WTC11 (cell line): ENCODE data around the gene ZDHHC7. TPM values are rescaled to one million over a fixed set of nuclear protein-coding genes. Genes with fewer than 3 reads are reported as not detected.

Experiments used
- ATAC-seq: fragments of 200-7000 bp; cut with Tn5 transposase; 2 replicates; pipeline ENCODE4 v1.10.0; 2021; ENCODE audit warnings: mild to moderate bottlenecking, moderate library complexity
- CTCF ChIA-PET: fragments of 300-600 bp; sonication (Branson Sonifier 250); formaldehyde crosslinking; loops from one replicate; lab custom pipeline; 2021; ENCODE audit warnings: antibody characterized with exemption; lab: Charles Lee
- POLR2A ChIA-PET: fragments of 350-600 bp; sonication (Branson Sonifier 250); formaldehyde crosslinking; loops from one replicate; lab custom pipeline; 2021; ENCODE audit warnings: antibody characterized with exemption; lab: Charles Lee
- DNase-seq: peaks from one replicate; pipeline ENCODE4 v3.0.0; 2021; ENCODE audit warnings: low spot score
- H3K27ac Mint-ChIP-seq: 2 replicates; pipeline ENCODE4 v1.8.0; 2021; ENCODE audit warnings: mixed read lengths
- H3K27me3 Mint-ChIP-seq: 2 replicates; pipeline ENCODE4 v1.8.0; 2021; ENCODE audit warnings: low read depth, mild to moderate bottlenecking, moderate library complexity, mixed read lengths
- H3K36me3 Mint-ChIP-seq: 2 replicates; pipeline ENCODE4 v1.8.0; 2021; ENCODE audit warnings: mixed read lengths
- H3K4me1 Mint-ChIP-seq: 2 replicates; pipeline ENCODE4 v1.8.0; 2022; ENCODE audit warnings: mixed read lengths
- H3K4me3 Mint-ChIP-seq: 2 replicates; pipeline ENCODE4 v1.8.0; 2021; ENCODE audit warnings: mild to moderate bottlenecking, moderate library complexity, mixed read lengths
- H3K9me3 Mint-ChIP-seq: 2 replicates; pipeline ENCODE4 v1.8.0; 2021; ENCODE audit warnings: mixed read lengths
- ATF1 ChIP-seq: sonication (generic); formaldehyde crosslinking; IDR thresholded peaks from 2 replicates; pipeline ENCODE4 v1.8.1; 2023; ENCODE audit warnings: mild to moderate bottlenecking, moderate library complexity, missing genetic modification reagents
- EMX1 ChIP-seq: fragments of 250-450 bp; sonication (Bioruptor Pico); IDR thresholded peaks from 2 replicates; pipeline ENCODE4 v1.8.0; 2021; ENCODE audit warnings: mild to moderate bottlenecking
- FOXJ3 ChIP-seq: sonication (generic); formaldehyde crosslinking; IDR thresholded peaks from 2 replicates; pipeline ENCODE4 v1.9.0; 2021; ENCODE audit warnings: missing genetic modification reagents, mild to moderate bottlenecking, borderline replicate concordance
- GRHL2 ChIP-seq: fragments of 250-450 bp; sonication (Bioruptor Pico); IDR thresholded peaks from 2 replicates; pipeline ENCODE4 v1.8.0; 2022; ENCODE audit warnings: mild to moderate bottlenecking, moderate library complexity; ENCODE audit not compliant: insufficient replicate concordance, severe bottlenecking
- JAZF1 ChIP-seq: fragments of 250-450 bp; sonication (Bioruptor Pico); IDR thresholded peaks from 2 replicates; pipeline ENCODE4 v1.9.0; 2021; ENCODE audit warnings: moderate library complexity, mild to moderate bottlenecking, inconsistent platforms
- NFE2L1 ChIP-seq: sonication (generic); formaldehyde crosslinking; IDR thresholded peaks from 2 replicates; pipeline ENCODE4 v1.8.1; 2023; ENCODE audit warnings: missing genetic modification reagents
- NFYB ChIP-seq: sonication (generic); formaldehyde crosslinking; conservative IDR thresholded peaks from 2 replicates; pipeline ENCODE4 v1.8.0; 2022; ENCODE audit warnings: low read depth, missing genetic modification reagents
- NR1H2 ChIP-seq: sonication (generic); formaldehyde crosslinking; IDR thresholded peaks from 2 replicates; pipeline ENCODE4 v1.9.0; 2021; ENCODE audit warnings: mild to moderate bottlenecking, moderate library complexity, missing genetic modification reagents
- NR3C1 ChIP-seq: sonication (generic); formaldehyde crosslinking; conservative IDR thresholded peaks from 2 replicates; pipeline ENCODE4 v1.8.1; 2023; ENCODE audit warnings: low read depth, mild to moderate bottlenecking, missing genetic modification reagents
- OVOL2 ChIP-seq: fragments of 250-450 bp; sonication (Bioruptor Pico); IDR thresholded peaks from 2 replicates; pipeline ENCODE4 v1.9.0; 2021; ENCODE audit warnings: mild to moderate bottlenecking, borderline replicate concordance
- SMAD4 ChIP-seq: sonication (generic); formaldehyde crosslinking; IDR thresholded peaks from 2 replicates; pipeline ENCODE4 v1.8.0; 2022; ENCODE audit warnings: mild to moderate bottlenecking, missing genetic modification reagents
- TEAD4 ChIP-seq: sonication (generic); formaldehyde crosslinking; IDR thresholded peaks from 2 replicates; pipeline ENCODE4 v1.8.0; 2022; ENCODE audit warnings: mild to moderate bottlenecking, missing genetic modification reagents
- ZBTB21 ChIP-seq: sonication (generic); formaldehyde crosslinking; IDR thresholded peaks from 2 replicates; pipeline ENCODE4 v1.8.1; 2023; ENCODE audit warnings: mild to moderate bottlenecking, missing genetic modification reagents, borderline replicate concordance
- ZNF263 ChIP-seq: sonication (generic); formaldehyde crosslinking; IDR thresholded peaks from 2 replicates; pipeline ENCODE4 v1.8.1; 2022; ENCODE audit warnings: low read depth, mild to moderate bottlenecking, moderate library complexity, missing genetic modification reagents
- ZNF416 ChIP-seq: fragments of 250-450 bp; sonication (Bioruptor Pico); IDR thresholded peaks from 2 replicates; pipeline ENCODE4 v1.9.0; 2021; ENCODE audit warnings: mild to moderate bottlenecking, inconsistent platforms
- ZNF671 ChIP-seq: fragments of 250-450 bp; sonication (Bioruptor Pico); IDR thresholded peaks from 2 replicates; pipeline ENCODE4 v1.8.0; 2021; ENCODE audit warnings: mild to moderate bottlenecking
- total RNA-seq: library from RNA; stranded (reverse); gene quantifications from 3 replicates; pipeline ENCODE4 v1.2.3, GENCODE V29; 2021
- TF ChIP-seq, protein P1 (sequence below): sonication (generic); formaldehyde crosslinking; IDR thresholded peaks from 2 replicates; pipeline ENCODE4 v1.8.1; 2023; ENCODE audit warnings: mild to moderate bottlenecking, missing genetic modification reagents
- TF ChIP-seq, protein P2 (sequence below): fragments of 250-450 bp; sonication (Bioruptor Pico); IDR thresholded peaks from 2 replicates; pipeline ENCODE4 v1.9.0; 2021; ENCODE audit warnings: mild to moderate bottlenecking, borderline replicate concordance
- TF ChIP-seq, protein P3 (sequence below): sonication (generic); formaldehyde crosslinking; IDR thresholded peaks from 2 replicates; pipeline ENCODE4 v1.8.0; 2023; ENCODE audit warnings: missing genetic modification reagents, mild to moderate bottlenecking, borderline replicate concordance
- TF ChIP-seq, protein P4 (sequence below): sonication (generic); formaldehyde crosslinking; IDR thresholded peaks from 2 replicates; pipeline ENCODE4 v1.8.1; 2022; ENCODE audit warnings: low read depth, mild to moderate bottlenecking, moderate library complexity, missing genetic modification reagents, borderline replicate concordance
- TF ChIP-seq, protein P5 (sequence below): sonication (generic); formaldehyde crosslinking; conservative IDR thresholded peaks from 2 replicates; pipeline ENCODE4 v1.8.1; 2022; ENCODE audit warnings: mild to moderate bottlenecking, missing genetic modification reagents
- TF ChIP-seq, protein P6 (sequence below): sonication (generic); formaldehyde crosslinking; IDR thresholded peaks from 2 replicates; pipeline ENCODE4 v1.8.1; 2023; ENCODE audit warnings: mild to moderate bottlenecking, missing genetic modification reagents, moderate library complexity

The ZDHHC7 gene
- total RNA-seq, 1 experiment from 2014 or later = 38.7 TPM

DNA sequence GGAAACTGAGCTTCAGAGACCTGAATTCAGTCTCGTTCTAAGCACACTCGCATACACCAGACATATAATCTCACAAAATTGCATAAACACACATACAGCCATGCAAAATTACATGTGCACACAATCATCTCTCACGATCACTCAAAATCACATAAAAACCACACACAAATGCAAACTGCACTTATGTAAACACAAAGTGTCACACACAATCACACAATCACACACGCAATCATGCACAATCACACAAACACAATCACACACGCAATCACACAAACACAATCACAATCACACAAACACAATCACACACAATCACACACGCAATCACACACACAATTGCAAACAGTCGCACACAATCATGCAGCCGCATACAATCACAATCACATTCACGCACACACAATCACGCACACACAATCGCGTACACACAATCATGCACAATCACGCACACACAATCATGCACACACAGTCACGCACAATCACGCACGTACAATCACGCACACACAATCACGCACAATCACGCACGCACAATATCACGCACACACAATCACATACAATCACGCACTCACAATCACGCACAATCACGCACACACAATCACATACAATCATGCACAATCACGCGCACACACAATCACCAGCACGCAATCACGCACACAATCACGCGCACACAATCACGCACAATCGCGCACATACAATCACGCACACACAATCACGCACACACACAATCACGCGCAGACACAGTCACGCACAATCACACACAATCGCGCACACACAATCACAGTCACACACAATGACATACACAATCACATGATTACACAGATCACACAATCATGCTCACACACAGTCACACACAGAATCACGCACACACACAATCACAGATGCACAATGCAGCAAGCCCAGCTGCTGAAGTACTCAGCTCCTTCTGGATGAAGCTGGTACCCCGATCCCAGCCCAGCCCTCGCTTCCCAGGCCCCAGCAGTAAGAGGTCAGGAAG lies 45.6 kb downstream of the ZDHHC7 start (continued):
- TF ChIP-seq, protein P1, sequence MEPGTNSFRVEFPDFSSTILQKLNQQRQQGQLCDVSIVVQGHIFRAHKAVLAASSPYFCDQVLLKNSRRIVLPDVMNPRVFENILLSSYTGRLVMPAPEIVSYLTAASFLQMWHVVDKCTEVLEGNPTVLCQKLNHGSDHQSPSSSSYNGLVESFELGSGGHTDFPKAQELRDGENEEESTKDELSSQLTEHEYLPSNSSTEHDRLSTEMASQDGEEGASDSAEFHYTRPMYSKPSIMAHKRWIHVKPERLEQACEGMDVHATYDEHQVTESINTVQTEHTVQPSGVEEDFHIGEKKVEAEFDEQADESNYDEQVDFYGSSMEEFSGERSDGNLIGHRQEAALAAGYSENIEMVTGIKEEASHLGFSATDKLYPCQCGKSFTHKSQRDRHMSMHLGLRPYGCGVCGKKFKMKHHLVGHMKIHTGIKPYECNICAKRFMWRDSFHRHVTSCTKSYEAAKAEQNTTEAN (CRISPR knock-in tag) = no peak
- no peak for TF ChIP-seq NR3C1
- TF ChIP-seq ZNF671 (CRISPR knock-in tag) = no peak
- TF ChIP-seq NFE2L1 = peak; percentile 91
- TF ChIP-seq JAZF1 (CRISPR knock-in tag) = no peak
- 0 out of 2 replicates have a peak, but pooled peaks have one; percentile 10 for TF ChIP-seq NFYB (CRISPR knock-in tag)
- no peak for TF ChIP-seq FOXJ3 (CRISPR knock-in tag)
- 0 out of 2 replicates have a peak, but pooled peaks have one; percentile 60 for TF ChIP-seq TEAD4 (CRISPR knock-in tag)
- TF ChIP-seq, protein P2, sequence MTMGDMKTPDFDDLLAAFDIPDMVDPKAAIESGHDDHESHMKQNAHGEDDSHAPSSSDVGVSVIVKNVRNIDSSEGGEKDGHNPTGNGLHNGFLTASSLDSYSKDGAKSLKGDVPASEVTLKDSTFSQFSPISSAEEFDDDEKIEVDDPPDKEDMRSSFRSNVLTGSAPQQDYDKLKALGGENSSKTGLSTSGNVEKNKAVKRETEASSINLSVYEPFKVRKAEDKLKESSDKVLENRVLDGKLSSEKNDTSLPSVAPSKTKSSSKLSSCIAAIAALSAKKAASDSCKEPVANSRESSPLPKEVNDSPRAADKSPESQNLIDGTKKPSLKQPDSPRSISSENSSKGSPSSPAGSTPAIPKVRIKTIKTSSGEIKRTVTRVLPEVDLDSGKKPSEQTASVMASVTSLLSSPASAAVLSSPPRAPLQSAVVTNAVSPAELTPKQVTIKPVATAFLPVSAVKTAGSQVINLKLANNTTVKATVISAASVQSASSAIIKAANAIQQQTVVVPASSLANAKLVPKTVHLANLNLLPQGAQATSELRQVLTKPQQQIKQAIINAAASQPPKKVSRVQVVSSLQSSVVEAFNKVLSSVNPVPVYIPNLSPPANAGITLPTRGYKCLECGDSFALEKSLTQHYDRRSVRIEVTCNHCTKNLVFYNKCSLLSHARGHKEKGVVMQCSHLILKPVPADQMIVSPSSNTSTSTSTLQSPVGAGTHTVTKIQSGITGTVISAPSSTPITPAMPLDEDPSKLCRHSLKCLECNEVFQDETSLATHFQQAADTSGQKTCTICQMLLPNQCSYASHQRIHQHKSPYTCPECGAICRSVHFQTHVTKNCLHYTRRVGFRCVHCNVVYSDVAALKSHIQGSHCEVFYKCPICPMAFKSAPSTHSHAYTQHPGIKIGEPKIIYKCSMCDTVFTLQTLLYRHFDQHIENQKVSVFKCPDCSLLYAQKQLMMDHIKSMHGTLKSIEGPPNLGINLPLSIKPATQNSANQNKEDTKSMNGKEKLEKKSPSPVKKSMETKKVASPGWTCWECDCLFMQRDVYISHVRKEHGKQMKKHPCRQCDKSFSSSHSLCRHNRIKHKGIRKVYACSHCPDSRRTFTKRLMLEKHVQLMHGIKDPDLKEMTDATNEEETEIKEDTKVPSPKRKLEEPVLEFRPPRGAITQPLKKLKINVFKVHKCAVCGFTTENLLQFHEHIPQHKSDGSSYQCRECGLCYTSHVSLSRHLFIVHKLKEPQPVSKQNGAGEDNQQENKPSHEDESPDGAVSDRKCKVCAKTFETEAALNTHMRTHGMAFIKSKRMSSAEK = no peak
- TF ChIP-seq, protein P3, sequence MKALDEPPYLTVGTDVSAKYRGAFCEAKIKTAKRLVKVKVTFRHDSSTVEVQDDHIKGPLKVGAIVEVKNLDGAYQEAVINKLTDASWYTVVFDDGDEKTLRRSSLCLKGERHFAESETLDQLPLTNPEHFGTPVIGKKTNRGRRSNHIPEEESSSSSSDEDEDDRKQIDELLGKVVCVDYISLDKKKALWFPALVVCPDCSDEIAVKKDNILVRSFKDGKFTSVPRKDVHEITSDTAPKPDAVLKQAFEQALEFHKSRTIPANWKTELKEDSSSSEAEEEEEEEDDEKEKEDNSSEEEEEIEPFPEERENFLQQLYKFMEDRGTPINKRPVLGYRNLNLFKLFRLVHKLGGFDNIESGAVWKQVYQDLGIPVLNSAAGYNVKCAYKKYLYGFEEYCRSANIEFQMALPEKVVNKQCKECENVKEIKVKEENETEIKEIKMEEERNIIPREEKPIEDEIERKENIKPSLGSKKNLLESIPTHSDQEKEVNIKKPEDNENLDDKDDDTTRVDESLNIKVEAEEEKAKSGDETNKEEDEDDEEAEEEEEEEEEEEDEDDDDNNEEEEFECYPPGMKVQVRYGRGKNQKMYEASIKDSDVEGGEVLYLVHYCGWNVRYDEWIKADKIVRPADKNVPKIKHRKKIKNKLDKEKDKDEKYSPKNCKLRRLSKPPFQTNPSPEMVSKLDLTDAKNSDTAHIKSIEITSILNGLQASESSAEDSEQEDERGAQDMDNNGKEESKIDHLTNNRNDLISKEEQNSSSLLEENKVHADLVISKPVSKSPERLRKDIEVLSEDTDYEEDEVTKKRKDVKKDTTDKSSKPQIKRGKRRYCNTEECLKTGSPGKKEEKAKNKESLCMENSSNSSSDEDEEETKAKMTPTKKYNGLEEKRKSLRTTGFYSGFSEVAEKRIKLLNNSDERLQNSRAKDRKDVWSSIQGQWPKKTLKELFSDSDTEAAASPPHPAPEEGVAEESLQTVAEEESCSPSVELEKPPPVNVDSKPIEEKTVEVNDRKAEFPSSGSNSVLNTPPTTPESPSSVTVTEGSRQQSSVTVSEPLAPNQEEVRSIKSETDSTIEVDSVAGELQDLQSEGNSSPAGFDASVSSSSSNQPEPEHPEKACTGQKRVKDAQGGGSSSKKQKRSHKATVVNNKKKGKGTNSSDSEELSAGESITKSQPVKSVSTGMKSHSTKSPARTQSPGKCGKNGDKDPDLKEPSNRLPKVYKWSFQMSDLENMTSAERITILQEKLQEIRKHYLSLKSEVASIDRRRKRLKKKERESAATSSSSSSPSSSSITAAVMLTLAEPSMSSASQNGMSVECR (CRISPR knock-in tag) = peak; percentile 75; the same call in 1 of the 2 replicates
- TF ChIP-seq, protein P4, sequence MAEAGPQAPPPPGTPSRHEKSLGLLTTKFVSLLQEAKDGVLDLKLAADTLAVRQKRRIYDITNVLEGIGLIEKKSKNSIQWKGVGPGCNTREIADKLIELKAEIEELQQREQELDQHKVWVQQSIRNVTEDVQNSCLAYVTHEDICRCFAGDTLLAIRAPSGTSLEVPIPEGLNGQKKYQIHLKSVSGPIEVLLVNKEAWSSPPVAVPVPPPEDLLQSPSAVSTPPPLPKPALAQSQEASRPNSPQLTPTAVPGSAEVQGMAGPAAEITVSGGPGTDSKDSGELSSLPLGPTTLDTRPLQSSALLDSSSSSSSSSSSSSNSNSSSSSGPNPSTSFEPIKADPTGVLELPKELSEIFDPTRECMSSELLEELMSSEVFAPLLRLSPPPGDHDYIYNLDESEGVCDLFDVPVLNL (CRISPR knock-in tag) = no peak

DNA sequence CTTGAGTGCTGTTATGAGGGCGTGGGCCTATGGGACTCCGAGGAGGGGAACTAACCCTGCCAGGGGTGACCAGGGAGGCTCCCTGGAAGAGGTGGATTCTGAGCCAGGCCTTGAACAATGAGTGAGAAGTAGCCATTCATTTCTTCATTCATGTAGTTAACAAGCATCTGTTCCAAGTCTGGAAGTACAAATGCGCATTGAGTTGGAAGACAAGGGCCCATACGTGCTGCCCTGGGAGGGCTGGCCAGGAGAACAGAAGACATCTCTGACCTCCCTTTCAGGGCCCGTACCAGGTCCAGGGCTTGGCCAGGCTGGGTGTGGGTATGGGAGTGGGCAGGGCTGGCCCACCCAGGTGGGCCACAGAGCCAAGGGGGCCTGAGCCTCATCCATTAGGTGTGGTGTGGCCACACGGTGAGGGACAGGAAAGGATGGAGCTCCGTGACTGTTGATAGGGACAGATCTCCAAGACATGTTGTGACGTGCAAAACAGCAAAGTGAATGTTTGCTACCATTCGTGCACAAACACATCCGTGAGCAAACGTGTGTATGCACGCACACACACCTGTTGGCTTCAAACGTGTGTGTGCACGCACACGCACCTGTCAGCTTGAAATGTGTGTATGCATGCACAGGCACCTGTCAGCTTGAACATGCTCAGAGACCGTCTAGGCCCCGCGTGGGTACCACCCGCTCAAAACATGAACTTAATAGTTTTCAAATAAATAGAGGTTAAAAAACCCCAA lies 46.8 kb downstream of the ZDHHC7 start:
- ATAC-seq (no peak), DNase-seq (no peak)
- POLR2A ChIA-PET = no interaction called here
- H3K27me3 Mint-ChIP-seq = no peaks in the 10 kb centered on the region
- H3K36me3 Mint-ChIP-seq = no peaks in the 10 kb centered on the region
- H3K9me3 Mint-ChIP-seq = peaks cover 9% of the 10 kb centered on the region
- peaks cover 8% of the 10 kb centered on the region for H3K4me1 Mint-ChIP-seq
- no peak overlapping the region for H3K27ac Mint-ChIP-seq
- CTCF ChIA-PET = interaction anchor here (1.0 to 3.5 kb wide), 6 partner anchors 10 to 238 kb away, joined by 3 to 27 read pairs (median 7); no protein-coding TSS in a partner anchor
- no peak overlapping the region for H3K4me3 Mint-ChIP-seq
- no peak for TF ChIP-seq ZNF263
- TF ChIP-seq FOXJ3 (CRISPR knock-in tag) = no peak
- TF ChIP-seq OVOL2 (CRISPR knock-in tag) = no peak
- TF ChIP-seq, protein P5, sequence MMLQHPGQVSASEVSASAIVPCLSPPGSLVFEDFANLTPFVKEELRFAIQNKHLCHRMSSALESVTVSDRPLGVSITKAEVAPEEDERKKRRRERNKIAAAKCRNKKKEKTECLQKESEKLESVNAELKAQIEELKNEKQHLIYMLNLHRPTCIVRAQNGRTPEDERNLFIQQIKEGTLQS = no peak
- no peak for TF ChIP-seq ZBTB21
- no peak for TF ChIP-seq NR1H2 (CRISPR knock-in tag)
- no peak for TF ChIP-seq ATF1 (CRISPR knock-in tag)
- no peak for TF ChIP-seq EMX1
- TF ChIP-seq GRHL2 (CRISPR knock-in tag) = no peak
- no peak for TF ChIP-seq ZNF416
- TF ChIP-seq SMAD4 (CRISPR knock-in tag) = no peak
- no peak for TF ChIP-seq TEAD4 (CRISPR knock-in tag)
- TF ChIP-seq, protein P6, sequence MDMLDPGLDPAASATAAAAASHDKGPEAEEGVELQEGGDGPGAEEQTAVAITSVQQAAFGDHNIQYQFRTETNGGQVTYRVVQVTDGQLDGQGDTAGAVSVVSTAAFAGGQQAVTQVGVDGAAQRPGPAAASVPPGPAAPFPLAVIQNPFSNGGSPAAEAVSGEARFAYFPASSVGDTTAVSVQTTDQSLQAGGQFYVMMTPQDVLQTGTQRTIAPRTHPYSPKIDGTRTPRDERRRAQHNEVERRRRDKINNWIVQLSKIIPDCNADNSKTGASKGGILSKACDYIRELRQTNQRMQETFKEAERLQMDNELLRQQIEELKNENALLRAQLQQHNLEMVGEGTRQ (CRISPR knock-in tag) = no peak
